Activated T-cell treated with anti-CD3 and anti-CD28 coated beads, Interleukin-2, amount 50 U/mL, for 24 hours (primary cell): ENCODE data around the gene FAM240A.

Experiments used
- DNase-seq: peaks from one replicate; pipeline ENCODE4 v3.0.0-alpha.2; 2020
- H3K27ac Mint-ChIP-seq: 2 replicates; pipeline ENCODE4 v1.8.0; 2020; ENCODE audit warnings: mild to moderate bottlenecking, mixed read lengths
- H3K27me3 Mint-ChIP-seq: 2 replicates; pipeline ENCODE4 v1.8.0; 2020; ENCODE audit warnings: mixed read lengths
- H3K36me3 Mint-ChIP-seq: 2 replicates; pipeline ENCODE4 v1.8.0; 2020; ENCODE audit warnings: low read depth, mixed read lengths
- H3K4me1 Mint-ChIP-seq: 2 replicates; pipeline ENCODE4 v1.8.0; 2020; ENCODE audit warnings: low read depth, mixed read lengths
- H3K4me3 Mint-ChIP-seq: 2 replicates; pipeline ENCODE4 v1.8.0; 2020; ENCODE audit warnings: mild to moderate bottlenecking, moderate library complexity, mixed read lengths
- H3K9me3 Mint-ChIP-seq: 2 replicates; pipeline ENCODE4 v1.8.0; 2020; ENCODE audit warnings: mixed read lengths

FAM240A gene

DNA sequence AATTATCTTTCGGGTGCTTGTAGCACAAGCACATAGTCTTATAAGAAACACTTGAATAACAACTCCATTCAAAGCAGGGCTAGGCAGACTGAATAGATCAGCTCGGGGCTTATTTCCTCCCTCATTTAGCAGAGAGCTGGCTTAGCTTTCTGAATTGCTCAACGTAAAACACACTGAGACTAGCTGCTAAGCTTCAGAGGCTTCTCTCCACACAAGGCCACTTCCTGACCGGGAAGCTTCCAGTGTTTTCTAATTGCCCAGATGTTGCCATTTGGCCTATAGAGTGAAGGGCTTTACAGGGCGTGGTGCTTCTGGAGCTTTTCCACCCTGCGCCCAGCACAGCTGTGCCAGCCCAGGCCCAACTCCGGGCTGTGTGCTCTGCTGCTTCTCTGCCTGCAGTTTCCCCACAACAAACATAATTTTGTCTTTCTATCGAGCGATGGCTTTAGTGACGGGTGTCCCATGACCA lies 16.6 kb downstream of the FAM240A start:
- DNase-seq = no peak
- Mint-ChIP-seq H3K9me3 (no peaks in the 10 kb centered on the region), H3K4me1 (peaks cover 16% of the 10 kb centered on the region), H3K27ac (peak overlapping the region; percentile 59), H3K36me3 (no peaks in the 10 kb centered on the region), H3K27me3 (peaks cover 4% of the 10 kb centered on the region), H3K4me3 (no peak overlapping the region)

DNA sequence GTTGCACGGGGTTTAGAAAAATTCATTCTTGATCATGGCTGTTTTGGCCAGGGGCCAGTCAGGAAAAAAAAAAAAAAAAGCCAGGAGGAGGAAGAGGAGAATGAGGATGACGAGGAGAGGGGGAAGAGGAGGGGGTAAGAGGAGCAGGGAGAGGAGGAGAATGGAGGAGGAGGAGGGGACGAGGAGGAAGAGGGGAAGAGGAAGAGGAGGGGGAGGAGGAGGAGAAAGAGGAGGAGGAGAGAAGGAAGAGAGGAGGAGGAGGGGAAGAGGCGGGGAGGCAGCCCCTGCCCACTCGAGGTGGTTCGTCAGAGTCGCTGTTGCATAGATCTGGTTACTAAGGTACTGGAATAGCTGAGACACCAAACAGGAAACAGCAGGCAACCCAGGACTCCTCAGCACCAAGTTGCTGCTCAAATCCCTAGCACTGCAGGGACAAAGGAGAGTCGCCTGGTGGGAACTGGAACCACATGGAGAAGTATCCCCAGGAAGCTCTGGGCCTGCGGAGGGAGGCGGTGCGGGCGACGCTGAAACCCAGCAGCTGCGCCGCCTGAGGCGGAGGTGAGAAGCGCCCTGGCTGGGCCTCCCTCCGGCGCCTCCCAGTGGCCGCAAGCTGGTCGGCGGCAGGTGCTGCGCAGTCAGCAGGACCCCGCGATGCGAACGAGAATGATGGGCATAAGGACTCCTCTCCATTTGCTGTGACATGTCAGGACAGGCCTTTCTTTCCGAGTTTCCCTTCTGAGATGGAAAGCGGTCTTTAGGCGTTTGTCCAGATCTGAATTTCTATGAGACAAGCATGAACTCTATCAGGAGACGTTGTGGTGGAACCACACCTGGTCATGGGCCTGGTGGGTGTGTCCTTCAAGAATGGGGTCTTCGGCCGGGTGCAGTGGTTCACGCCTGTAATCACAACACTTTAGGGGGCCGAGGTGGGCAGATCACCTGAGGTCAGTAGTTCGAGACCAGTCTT lies 17.5 kb downstream of the FAM240A start:
- H3K9me3 Mint-ChIP-seq = no peaks in the 10 kb centered on the region
- no peaks in the 10 kb centered on the region for H3K36me3 Mint-ChIP-seq
- H3K4me3 Mint-ChIP-seq = peak overlapping the region; percentile 33
- DNase-seq = peak; percentile 87
- H3K4me1 Mint-ChIP-seq = peaks cover 22% of the 10 kb centered on the region
- H3K27me3 Mint-ChIP-seq = peaks cover 3% of the 10 kb centered on the region
- H3K27ac Mint-ChIP-seq = peak overlapping the region; percentile 59

GRCh38 chr3:46632792-46633191 lies 20.5 kb downstream of the FAM240A start:
- H3K27ac Mint-ChIP-seq = no peak overlapping the region
- H3K4me1 Mint-ChIP-seq = peaks cover 26% of the 10 kb centered on the region
- no peak overlapping the region for H3K4me3 Mint-ChIP-seq
- no peaks in the 10 kb centered on the region for H3K36me3 Mint-ChIP-seq
- no peaks in the 10 kb centered on the region for H3K9me3 Mint-ChIP-seq
- DNase-seq = no peak
- H3K27me3 Mint-ChIP-seq = no peaks in the 10 kb centered on the region

- no peak for DNase-seq
- no peaks in the 10 kb centered on the region for H3K27me3 Mint-ChIP-seq
- H3K4me3 Mint-ChIP-seq = no peak overlapping the region
- no peaks in the 10 kb centered on the region for H3K36me3 Mint-ChIP-seq
- no peaks in the 10 kb centered on the region for H3K9me3 Mint-ChIP-seq
- H3K4me1 Mint-ChIP-seq = peaks cover 17% of the 10 kb centered on the region
- no peak overlapping the region for H3K27ac Mint-ChIP-seq
These were observed 22.5 kb downstream of the FAM240A start for GRCh38 chr3:46634856-46635255.

- Mint-ChIP-seq H3K36me3 (no peaks in the 10 kb centered on the region), H3K27ac (no peak overlapping the region), H3K4me3 (no peak overlapping the region), H3K4me1 (peaks cover 10% of the 10 kb centered on the region), H3K27me3 (peaks cover 8% of the 10 kb centered on the region), H3K9me3 (peaks cover 12% of the 10 kb centered on the region)
- DNase-seq = no peak
These were observed 26.9 kb downstream of the FAM240A start for GRCh38 chr3:46639221-46639620.

DNA sequence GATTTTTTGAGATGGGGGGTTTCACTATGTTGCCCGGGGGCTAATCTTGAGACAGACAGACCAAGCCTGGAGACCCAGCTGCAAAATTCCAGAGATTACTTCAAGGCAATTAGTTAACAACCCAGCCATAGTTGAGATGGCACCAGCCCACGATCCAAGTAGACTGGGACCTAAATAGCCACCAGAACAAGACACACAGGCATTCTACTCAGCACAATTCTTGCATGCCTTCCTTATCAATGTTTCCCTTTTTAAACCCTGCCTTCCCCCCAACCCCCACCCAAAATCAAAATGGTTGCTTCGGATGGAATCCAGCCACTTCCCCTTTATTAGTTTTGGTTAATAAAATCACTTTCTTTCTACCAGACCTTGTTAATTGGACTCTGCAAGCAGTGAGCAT lies 28.6 kb downstream of the FAM240A start:
- Mint-ChIP-seq H3K36me3 (no peaks in the 10 kb centered on the region), H3K4me1 (no peaks in the 10 kb centered on the region), H3K4me3 (no peak overlapping the region), H3K9me3 (peaks cover 12% of the 10 kb centered on the region), H3K27me3 (peaks cover 12% of the 10 kb centered on the region), H3K27ac (no peak overlapping the region)
- DNase-seq = no peak

DNA sequence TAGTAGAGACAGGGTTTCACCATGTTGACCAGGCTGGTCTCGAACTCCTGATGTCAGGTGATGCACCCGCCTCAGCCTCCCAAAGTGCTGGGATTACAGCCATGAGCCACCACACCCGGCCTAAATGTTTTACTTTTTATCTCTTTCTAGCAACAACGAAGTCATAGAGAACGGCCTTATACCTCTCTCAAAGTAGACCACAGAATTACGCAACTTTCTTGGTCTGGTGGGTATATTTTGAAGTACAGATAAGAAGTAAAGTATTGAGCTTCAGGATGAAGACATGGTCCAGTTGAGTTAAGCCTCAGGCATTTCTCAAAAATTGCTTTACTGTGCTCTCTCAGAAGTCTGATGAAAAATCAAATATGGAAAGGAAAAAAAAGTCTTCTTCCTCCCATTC lies 30.6 kb downstream of the FAM240A start:
- DNase-seq = no peak
- Mint-ChIP-seq H3K27ac (no peak overlapping the region), H3K4me3 (no peak overlapping the region), H3K27me3 (peaks cover 19% of the 10 kb centered on the region), H3K36me3 (no peaks in the 10 kb centered on the region), H3K9me3 (peaks cover 12% of the 10 kb centered on the region), H3K4me1 (no peaks in the 10 kb centered on the region)

- H3K27me3 Mint-ChIP-seq = peaks cover 19% of the 10 kb centered on the region
These were observed 31.4 kb downstream of the FAM240A start for GRCh38 chr3:46643701-46644100.

GRCh38 chr3:46646700-46647099 lies 34.4 kb downstream of the FAM240A start:
- H3K27me3 Mint-ChIP-seq = peaks cover 17% of the 10 kb centered on the region
- H3K9me3 Mint-ChIP-seq = no peaks in the 10 kb centered on the region
- H3K27ac Mint-ChIP-seq = no peak overlapping the region
- DNase-seq = no peak
- H3K36me3 Mint-ChIP-seq = no peaks in the 10 kb centered on the region
- H3K4me3 Mint-ChIP-seq = no peak overlapping the region
- H3K4me1 Mint-ChIP-seq = no peaks in the 10 kb centered on the region

More at GRCh38 chr3:46643701-46644100, 31.4 kb downstream of the FAM240A start:
- no peaks in the 10 kb centered on the region for H3K4me1 Mint-ChIP-seq
- no peaks in the 10 kb centered on the region for H3K36me3 Mint-ChIP-seq
- H3K9me3 Mint-ChIP-seq = peaks cover 12% of the 10 kb centered on the region
- no peak overlapping the region for H3K27ac Mint-ChIP-seq
- DNase-seq = no peak
- H3K4me3 Mint-ChIP-seq = no peak overlapping the region

- H3K4me1 Mint-ChIP-seq = no peaks in the 10 kb centered on the region
- no peak overlapping the region for H3K27ac Mint-ChIP-seq
- no peaks in the 10 kb centered on the region for H3K36me3 Mint-ChIP-seq
- no peaks in the 10 kb centered on the region for H3K9me3 Mint-ChIP-seq
- H3K27me3 Mint-ChIP-seq = peaks cover 21% of the 10 kb centered on the region
- H3K4me3 Mint-ChIP-seq = no peak overlapping the region
- no peak for DNase-seq
These were observed 35.8 kb downstream of the FAM240A start for GRCh38 chr3:46648096-46648495.

- Mint-ChIP-seq H3K4me3 (no peak overlapping the region), H3K27me3 (peaks cover 22% of the 10 kb centered on the region), H3K9me3 (no peaks in the 10 kb centered on the region), H3K27ac (no peak overlapping the region), H3K4me1 (no peaks in the 10 kb centered on the region), H3K36me3 (no peaks in the 10 kb centered on the region)
- DNase-seq = no peak
These were observed 37.1 kb downstream of the FAM240A start for GRCh38 chr3:46649436-46649835.

GRCh38 chr3:46651084-46651483 lies 38.8 kb downstream of the FAM240A start:
- no peaks in the 10 kb centered on the region for H3K36me3 Mint-ChIP-seq
- no peak overlapping the region for H3K4me3 Mint-ChIP-seq
- DNase-seq = no peak
- peaks cover 19% of the 10 kb centered on the region for H3K27me3 Mint-ChIP-seq
- no peaks in the 10 kb centered on the region for H3K9me3 Mint-ChIP-seq
- no peaks in the 10 kb centered on the region for H3K4me1 Mint-ChIP-seq
- H3K27ac Mint-ChIP-seq = no peak overlapping the region

- Mint-ChIP-seq H3K4me1 (no peaks in the 10 kb centered on the region), H3K27me3 (peaks cover 12% of the 10 kb centered on the region), H3K4me3 (no peak overlapping the region), H3K9me3 (no peaks in the 10 kb centered on the region), H3K27ac (no peak overlapping the region), H3K36me3 (no peaks in the 10 kb centered on the region)
- no peak for DNase-seq
These were observed 42.9 kb downstream of the FAM240A start for GRCh38 chr3:46655271-46655670.

GRCh38 chr3:46656778-46657556 lies 44.6 kb downstream of the FAM240A start:
- H3K4me3 Mint-ChIP-seq = no peak overlapping the region
- H3K9me3 Mint-ChIP-seq = no peaks in the 10 kb centered on the region
- no peak overlapping the region for H3K27ac Mint-ChIP-seq
- H3K27me3 Mint-ChIP-seq = peaks cover 9% of the 10 kb centered on the region
- no peak for DNase-seq
- H3K36me3 Mint-ChIP-seq = no peaks in the 10 kb centered on the region
- H3K4me1 Mint-ChIP-seq = no peaks in the 10 kb centered on the region

DNA sequence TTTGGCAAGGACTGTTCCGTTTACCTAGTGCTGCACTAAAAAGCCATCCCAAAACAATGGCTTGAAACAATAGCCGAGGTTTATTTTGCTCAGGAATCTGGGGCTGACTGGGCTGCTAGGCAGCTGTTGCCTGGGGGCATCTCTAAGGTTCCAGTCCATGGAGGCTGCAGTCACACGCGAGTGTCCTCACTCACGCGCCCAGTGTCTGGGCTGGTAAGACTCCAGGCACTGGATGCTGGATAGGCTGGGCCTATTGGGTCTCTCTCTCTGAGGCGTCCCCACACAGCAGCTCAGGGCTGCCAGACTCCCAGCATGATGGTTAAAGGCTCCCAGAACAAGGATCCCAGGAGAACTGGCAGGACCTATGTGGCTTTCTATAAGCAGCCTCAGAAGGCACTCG lies 47.0 kb downstream of the FAM240A start:
- H3K4me1 Mint-ChIP-seq = no peaks in the 10 kb centered on the region
- no peak for DNase-seq
- no peak overlapping the region for H3K27ac Mint-ChIP-seq
- H3K36me3 Mint-ChIP-seq = no peaks in the 10 kb centered on the region
- H3K27me3 Mint-ChIP-seq = peaks cover 3% of the 10 kb centered on the region
- H3K4me3 Mint-ChIP-seq = no peak overlapping the region
- no peaks in the 10 kb centered on the region for H3K9me3 Mint-ChIP-seq
